ENCODE measurements around the gene FAM76B.

Gene FAM76B

DNA sequence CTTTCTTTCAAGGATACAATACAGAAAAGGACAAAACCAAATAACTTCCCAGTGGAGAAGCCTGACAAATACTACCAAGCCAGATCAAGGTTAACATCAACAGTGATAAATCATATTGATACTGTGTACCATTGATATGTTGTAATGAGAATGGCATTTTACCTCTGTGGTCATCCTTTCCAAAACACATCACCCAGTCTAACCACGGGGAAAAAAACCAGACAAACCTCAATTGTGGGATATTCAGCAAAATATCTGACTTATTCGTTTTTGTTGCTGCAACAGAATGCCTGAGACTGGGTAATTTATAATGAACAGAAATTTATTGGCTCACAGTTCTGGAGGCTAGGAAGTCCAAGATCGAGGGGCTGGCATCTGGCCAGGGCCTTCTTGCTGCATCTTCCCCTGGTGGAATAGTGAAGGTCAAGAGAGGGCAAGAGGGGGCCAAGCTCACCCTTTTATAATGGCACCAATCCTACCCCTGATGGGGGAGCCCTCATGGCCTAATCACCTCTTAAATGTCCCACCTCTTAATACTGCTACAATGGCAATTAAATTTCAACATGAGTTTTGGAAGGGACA is 66.1 kb downstream of the FAM76B start:
- CTCF ChIA-PET, result interaction anchor here (1.5 to 3.2 kb wide), 2 partner anchors 17 to 572 kb away, joined by 3 to 13 read pairs; no protein-coding TSS in a partner anchor
- POLR2A ChIA-PET, result no interaction called here
- no peak for TF ChIP-seq CTCF (IDR thresholded peaks at IDR 0.05; ENCODE audit: control extremely low read depth, extremely low read depth, low read depth, missing control alignments)
- DNase-seq (ENCODE audit: extremely low spot score), result no peak

GRCh38 chr11:95720195-95720594 is 69.4 kb downstream of the FAM76B start:
- TF ChIP-seq CTCF (IDR thresholded peaks at IDR 0.05; ENCODE audit: control extremely low read depth, extremely low read depth, low read depth, missing control alignments), result no peak
- CTCF ChIA-PET, result interaction anchor here (1.0 to 1.4 kb wide), 4 partner anchors 11 to 571 kb away, joined by 3 to 4 read pairs (median 3); no protein-coding TSS in a partner anchor
- DNase-seq (ENCODE audit: extremely low spot score), result no peak
- POLR2A ChIA-PET, result no interaction called here

All from GM10248 (cell line).